GM18951 (cell line): ENCODE data around the gene KCNN3.

Experiments used
- POLR2A ChIP-seq: IDR thresholded peaks from 4 replicates; pipeline ENCODE4 v1.6.1; 2011; ENCODE audit warnings: mild to moderate bottlenecking; ENCODE audit not compliant: insufficient read length, insufficient read depth; ENCODE audit errors: extremely low read depth
- in situ Hi-C: fragments of 300-500 bp; cut with MboI; formaldehyde crosslinking; loops from one replicate; pipeline ENCODE4 v1.12.0; 2022; ENCODE audit warnings: low sequenced_read_pairs, mixed read lengths, inconsistent platforms; ENCODE audit not compliant: unreplicated experiment

The KCNN3 gene

DNA sequence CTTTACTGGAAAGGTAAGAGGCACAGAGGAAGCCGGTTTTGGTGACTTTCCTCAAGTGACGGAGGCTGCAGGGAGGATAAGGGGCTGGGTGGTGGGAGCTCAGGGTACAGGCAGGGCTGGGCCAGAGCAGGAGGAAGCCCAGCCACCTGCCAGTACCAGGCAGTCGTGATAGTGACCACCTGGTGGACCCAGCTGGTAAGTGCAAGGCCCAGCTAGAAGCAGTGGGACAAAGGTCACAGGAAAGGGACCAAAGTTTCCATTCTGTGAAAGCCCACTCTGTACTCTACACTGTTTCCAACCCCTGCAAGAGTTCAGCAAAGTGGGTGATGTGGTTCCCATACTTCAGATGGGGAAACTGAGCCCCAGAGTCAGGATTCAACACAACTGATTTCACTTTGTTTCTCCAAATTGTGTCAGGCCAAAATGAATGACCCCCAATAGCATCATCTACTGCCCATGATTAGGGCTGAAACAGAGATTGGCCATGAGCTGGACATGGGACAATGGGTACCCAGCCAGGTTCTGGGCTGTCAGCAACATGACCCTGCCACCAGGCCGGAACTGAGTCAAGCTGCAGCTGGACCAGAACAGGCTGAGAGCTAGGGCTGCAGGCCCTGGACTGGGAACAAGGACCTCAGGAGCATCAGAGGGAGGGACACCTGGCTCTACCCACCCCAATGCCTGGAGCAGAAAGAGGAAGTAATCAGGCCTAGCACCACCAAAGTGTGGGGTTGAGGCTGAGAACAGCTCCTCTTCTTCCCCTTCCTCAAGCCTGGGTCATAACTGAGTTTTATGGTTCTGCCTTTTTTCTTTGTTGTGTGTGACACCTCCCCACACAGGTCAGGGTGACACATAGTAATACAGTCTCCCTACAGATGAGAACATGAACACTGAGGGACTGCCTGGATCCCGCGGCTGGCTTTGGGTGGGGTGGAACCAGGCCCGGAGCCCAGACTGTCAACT lies 50.2 kb downstream of the KCNN3 start:
- in situ Hi-C loops, result no loop called here
- TF ChIP-seq POLR2A, result no peak

DNA sequence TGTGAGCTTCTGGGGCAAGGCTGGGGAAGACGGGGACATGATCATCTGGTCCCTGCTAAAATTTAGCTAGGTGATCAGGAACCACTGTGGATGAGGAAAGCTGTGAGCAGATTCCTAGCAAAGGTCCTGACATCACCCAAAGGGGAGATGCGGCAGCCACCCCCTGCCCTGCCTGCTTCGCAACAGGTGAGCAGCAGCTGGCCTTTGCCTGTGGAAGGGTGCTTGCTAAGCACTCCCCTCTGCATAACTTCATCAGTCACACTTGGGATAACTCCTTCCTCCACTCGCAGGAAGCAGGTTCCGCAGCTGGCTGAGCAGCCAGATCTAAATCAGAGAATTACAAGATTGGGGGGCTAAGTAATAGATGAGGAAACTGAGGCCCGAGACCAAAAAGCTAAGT lies 51.2 kb downstream of the KCNN3 start:
- TF ChIP-seq POLR2A, result no peak
- in situ Hi-C loops, result no loop called here

DNA sequence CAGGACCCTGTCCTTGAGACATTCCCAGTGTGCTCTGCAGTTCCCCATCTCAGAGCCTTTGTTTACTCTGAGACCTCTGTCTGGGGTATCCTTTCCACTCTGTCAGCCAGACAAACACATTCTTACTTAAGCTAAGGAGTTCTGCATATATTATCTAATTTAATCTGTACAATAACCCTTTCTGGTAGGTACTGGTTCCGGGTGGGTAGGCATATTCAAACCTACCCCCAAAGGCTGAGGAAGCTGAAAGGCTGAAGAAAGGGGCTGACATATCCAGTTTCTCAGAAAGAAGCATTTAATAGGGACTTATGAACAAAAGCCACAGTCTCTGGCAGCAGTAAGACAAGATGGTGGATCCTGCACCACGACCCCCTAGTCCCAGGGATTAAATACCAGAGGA lies 53.1 kb downstream of the KCNN3 start:
- in situ Hi-C loops, result no loop called here
- TF ChIP-seq POLR2A, result no peak

DNA sequence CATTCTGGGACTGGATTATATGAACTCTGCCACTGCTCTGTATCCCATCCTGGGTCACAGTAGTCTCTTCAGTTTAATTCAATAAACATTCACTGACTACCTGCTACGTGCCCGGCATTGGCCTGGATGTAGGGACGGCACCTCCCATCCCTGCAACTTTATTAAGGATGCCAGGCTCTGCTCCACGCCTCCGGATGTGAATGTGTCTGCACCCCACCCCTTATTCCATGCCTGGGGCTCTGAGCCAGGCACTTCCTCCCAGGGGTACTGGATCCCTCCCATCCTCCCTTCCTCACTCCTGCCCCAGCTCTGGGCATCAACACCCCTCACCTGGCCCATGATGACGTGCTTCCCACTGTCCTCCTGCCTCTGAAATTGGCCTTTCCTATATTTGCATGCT lies 53.7 kb downstream of the KCNN3 start:
- TF ChIP-seq POLR2A, result no peak
- in situ Hi-C loops, result no loop called here

DNA sequence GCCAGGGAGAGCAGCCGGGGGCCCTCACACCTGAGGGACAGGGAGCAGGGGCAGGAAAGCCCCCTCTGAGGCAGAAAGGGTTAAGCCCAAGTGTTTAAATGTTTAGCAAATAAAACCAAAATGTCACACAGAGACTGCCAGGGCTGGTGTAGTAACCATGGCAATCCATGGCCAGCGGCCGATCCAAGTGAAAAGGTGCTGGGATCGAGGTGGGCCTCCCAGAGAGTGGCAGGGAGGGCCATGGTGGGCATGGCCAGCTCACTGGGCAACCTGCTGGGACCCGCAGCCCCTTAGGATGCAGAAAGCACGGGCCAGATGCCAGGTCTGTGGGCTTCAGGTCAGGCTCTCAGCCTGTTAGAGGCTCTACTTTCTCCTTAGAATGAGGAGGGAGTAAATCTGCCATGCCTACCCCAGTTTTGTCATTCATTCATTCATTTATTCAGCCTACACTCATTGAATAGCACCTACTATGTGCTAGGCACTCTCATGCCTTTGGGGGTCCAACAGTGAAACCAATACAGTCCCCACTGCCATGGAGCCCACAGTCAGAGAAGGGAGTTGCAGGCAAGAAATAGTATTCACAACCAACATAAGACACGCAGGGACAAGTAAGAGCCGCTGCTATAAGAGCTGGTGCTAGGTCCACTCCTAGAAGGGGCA lies 56.1 kb downstream of the KCNN3 start:
- in situ Hi-C loops, result no loop called here
- TF ChIP-seq POLR2A, result no peak

DNA sequence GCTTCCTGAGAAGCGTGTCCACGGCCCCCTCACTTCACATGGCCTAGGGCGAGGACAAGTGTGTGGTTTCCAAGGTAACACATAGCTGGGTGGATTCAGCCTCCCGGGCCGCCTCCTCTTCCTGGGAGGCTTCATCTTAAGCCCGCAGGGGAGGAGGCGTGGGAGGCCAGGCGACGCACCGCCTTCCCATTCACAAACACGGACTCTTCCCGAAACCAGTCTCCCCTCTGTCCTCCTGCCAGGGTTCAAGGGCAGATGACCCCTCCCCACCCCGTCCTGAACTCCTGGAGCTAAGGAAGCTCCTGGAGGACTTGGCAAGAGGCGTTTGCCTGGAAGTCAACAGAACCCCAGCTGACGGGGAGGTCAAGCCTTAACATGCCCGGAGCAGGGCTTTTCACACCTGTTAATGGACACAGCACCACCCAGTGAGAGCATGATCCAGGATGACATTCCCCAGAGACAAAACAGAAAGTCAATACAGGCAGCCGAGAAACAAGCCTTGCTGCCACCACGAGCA lies 56.7 kb downstream of the KCNN3 start:
- in situ Hi-C loops, result no loop called here
- TF ChIP-seq POLR2A, result no peak

DNA sequence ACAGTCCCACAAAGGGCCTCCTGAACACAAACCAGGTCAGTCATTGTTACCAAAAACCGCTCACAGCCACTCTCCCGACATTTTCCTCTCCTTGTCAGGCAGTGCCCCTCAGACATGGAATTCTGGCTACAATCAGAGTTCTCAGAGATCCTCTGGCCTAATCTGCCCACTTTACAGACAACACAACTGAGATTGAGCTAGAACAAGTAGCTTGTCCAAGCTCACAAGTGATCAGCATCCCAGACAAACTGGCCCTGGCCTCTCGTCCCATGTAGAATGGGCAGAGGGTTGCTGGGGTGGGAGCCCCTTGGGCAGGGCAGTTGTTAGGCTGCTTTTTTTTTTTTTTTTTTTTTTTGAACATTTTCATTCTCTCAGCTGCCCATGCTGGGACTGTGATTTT lies 57.2 kb downstream of the KCNN3 start:
- peak; percentile 3 for TF ChIP-seq POLR2A
- in situ Hi-C loops, result no loop called here

DNA sequence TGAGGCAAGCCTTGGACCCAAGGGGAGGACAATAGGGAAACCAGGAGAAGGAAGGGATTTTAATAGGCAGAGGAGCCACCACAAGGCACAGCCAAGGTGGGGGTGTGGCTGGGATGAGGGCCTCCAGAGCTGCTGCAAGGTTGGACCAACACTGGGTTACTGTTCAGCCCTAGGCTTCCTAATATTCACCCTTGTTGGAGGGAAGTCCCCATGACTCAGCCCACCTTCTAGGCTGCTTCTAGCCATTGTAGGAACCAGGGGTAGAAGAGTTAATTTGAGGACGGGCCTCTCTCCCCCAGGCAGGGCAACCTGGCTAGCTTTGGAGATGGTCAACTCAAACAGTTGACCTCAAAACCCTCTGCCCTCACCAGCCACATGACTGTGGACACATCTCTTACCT lies 59.5 kb downstream of the KCNN3 start:
- in situ Hi-C loops, result no loop called here
- no peak for TF ChIP-seq POLR2A

DNA sequence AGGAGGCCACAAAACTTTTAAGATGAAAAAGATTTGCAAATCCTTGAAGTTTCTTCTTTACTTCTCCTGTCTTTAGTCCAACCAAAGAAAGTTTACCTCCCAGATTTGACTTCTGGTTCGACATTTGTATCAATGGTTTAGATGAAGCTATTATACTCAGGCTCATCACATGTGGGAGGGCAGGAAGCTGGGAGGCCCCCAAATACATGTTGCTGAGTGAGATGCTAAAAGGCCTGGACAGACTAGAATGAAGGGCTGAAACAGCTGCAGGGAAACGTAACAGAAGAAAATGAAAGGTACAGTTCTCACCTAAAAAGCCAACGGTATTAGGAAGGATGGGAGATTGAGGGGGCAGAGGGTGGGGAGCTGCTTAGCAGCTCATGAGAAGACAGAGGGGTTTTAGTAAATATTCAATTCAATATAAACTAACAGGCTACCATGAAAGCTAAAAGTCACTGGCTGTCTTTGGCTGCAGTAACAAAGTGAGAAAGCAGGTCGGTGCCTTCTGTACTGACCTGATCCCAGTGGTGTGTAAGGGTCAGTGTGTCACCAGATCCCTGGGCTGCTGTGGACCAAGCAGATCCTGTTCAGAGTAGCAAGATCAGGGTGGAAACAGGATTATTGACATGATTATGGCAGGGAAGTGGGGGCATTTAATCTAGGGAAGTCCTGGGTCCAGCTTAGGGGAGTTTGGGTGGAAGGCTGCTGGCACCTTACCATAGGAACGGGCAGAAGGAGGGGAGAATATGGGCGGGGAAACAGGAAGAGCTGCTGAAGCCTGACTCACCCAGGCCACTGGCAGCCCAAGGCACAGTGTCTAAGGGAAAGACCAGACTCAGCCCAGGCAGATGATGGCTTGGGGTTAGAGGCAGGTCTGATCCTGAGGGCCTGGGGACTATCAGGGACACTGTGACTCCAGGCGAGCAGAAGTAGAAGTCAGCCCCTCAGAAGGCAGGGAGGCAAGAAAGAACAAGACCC lies 60.4 kb downstream of the KCNN3 start:
- peak; percentile 11 for TF ChIP-seq POLR2A
- in situ Hi-C loops, result no loop called here

DNA sequence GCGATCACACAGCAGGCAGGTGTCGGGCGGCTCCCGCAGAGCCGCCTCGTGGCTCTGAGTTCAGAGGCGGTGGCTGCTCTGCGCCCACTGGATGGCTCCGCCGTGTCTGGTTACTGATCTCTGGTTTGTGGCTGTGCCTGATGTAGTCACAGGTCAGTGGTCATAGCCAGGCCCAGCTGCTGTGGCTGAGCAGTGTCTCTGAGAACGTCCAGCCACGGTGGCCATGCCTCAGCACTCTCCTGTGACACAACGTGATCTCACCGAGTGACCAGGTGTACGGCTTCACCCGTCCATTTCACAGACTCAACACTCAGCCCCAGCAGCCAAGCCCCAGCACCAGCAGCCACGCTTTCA lies 61.2 kb downstream of the KCNN3 start:
- TF ChIP-seq POLR2A, result peak; percentile 26
- in situ Hi-C loops, result no loop called here

DNA sequence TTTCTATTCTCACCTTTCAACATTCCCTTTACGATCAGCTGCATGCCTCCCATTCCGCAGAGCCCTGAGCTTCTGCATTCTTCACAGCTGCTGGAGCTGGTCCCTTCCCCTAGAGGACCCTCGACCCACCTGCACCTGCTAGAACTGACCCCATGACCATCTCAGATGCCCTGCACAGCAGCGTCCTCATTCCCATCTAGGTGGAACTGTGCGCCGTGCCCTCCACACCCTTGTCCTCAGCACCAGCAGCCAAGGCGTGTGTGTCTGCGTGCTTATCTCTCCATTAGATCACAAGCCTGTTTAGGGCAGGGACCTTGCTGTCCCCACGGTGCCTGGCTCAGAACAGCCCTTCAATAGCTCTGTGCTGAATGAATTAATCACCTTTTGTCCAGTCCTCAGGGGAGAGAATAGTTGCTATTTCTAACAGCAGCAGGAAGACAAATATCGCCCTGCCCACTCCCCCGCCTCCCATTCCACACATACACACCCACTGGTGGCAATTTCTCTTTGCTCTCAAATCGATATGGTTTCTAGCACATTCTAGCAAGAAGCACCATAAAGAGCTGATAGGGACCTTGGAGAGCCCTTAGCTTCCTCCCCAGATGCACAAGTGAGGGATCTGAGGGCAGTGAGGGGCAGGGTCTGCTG lies 61.7 kb downstream of the KCNN3 start:
- TF ChIP-seq POLR2A, result no peak
- in situ Hi-C loops, result no loop called here

DNA sequence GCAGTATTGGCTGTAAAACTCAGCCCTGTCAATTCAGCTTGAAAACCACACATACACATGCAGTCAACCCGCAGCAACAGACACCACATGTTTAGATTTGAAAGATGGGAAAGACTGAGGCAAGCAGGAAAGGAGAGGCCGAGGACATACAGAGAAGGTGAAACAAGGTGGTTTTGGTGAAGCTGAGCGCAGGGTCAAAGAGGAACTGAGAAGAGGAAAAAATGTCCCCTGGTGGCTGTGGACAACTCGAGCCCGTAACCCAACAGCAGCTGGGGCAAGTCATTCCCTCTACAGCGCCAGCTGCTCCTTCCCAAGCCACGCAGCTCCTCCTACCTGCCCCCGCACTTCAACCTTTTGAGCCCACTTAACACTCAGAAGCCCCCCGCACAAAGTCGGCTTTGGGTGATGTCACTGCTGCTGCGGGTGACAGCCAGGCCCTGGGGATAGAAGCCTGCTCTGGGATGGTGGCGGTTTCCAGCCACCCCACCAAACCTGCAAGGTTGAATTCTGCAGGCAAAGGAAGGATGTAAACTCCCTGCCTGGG lies 63.0 kb downstream of the KCNN3 start:
- in situ Hi-C loops, result no loop called here
- peak; percentile 36 for TF ChIP-seq POLR2A
